D721Med (cell line): ENCODE data around the gene PRDM2.

Experiments used
- DNase-seq: peaks from one replicate; pipeline ENCODE4 v3.0.0; 2011; ENCODE audit warnings: low spot score; ENCODE audit not compliant: insufficient read length
- FAIRE-seq: peaks from 2 replicates; lab custom pipeline; 2011; peaks lifted over from hg19 to GRCh38; lab: Jason Lieb, UNC
- TF ChIP-seq, protein P1 (sequence below): IDR thresholded peaks from 2 replicates; pipeline ENCODE4 v1.5.1; 2012; ENCODE audit warnings: mild to moderate bottlenecking, control low read depth; ENCODE audit not compliant: insufficient read depth; ENCODE audit errors: missing control alignments

The PRDM2 gene

DNA sequence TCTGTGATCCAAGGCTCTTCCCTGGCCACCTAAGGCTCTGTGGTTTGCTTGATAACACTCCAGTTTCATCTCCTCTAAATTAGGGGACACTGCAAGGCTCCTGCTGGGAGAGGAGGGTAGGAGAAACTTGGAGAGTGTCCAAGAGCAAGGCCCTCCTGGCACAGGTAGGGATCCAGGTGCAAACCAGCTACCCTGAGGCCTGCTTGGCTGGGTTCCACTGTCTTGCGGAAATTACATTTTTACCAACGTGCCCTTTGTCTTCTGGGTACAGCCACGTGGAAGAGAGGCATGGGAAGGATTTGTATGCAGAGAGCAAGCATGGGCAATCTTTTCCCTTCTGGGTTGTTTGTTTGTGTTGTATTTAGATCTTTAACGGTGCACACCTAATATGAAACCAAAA is 132.5 kb downstream of the PRDM2 start:
- TF ChIP-seq, protein P1, sequence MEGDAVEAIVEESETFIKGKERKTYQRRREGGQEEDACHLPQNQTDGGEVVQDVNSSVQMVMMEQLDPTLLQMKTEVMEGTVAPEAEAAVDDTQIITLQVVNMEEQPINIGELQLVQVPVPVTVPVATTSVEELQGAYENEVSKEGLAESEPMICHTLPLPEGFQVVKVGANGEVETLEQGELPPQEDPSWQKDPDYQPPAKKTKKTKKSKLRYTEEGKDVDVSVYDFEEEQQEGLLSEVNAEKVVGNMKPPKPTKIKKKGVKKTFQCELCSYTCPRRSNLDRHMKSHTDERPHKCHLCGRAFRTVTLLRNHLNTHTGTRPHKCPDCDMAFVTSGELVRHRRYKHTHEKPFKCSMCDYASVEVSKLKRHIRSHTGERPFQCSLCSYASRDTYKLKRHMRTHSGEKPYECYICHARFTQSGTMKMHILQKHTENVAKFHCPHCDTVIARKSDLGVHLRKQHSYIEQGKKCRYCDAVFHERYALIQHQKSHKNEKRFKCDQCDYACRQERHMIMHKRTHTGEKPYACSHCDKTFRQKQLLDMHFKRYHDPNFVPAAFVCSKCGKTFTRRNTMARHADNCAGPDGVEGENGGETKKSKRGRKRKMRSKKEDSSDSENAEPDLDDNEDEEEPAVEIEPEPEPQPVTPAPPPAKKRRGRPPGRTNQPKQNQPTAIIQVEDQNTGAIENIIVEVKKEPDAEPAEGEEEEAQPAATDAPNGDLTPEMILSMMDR: no peak
- DNase-seq (no peak), FAIRE-seq (no peak)

- DNase-seq (no peak), FAIRE-seq (no peak)
- TF ChIP-seq, protein P1: no peak
Measured at GRCh38 chr1:13836136-13836535, 136.1 kb downstream of the PRDM2 start.

- TF ChIP-seq, protein P1: no peak
- no peak for FAIRE-seq
- no peak for DNase-seq
Measured at GRCh38 chr1:13836631-13837030, 136.6 kb downstream of the PRDM2 start.

GRCh38 chr1:13838236-13838635 is 138.2 kb downstream of the PRDM2 start:
- DNase-seq (no peak), FAIRE-seq (no peak)
- TF ChIP-seq, protein P1: no peak

GRCh38 chr1:13842497-13842896 is 142.5 kb downstream of the PRDM2 start:
- TF ChIP-seq, protein P1: no peak
- DNase-seq (no peak), FAIRE-seq (no peak)

DNA sequence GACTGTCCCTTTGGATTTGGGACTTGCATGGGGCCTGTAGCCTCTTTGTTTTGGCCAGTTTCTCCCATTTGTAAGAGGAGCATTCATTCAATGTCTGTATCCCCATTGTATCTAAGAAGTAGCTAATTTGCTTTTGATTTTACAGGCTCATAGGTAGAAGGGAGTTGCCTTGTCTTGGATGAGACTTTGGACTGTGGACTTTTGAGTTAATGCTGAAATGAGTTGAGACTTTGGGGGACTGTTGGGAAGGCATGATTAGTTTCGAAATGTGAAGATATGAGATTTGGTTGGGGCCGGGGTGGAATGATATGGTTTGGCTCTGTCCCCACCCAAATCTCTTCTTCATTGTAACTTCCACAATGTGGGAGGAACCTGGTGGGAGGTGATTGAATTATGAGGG is 151.7 kb downstream of the PRDM2 start:
- FAIRE-seq (no peak), DNase-seq (no peak)
- TF ChIP-seq, protein P1: no peak

GRCh38 chr1:13855554-13855953 is 155.6 kb downstream of the PRDM2 start:
- FAIRE-seq: no peak
- DNase-seq: no peak
- TF ChIP-seq, protein P1: no peak
